PC-3 (cell line): Measurements from ENCODE around the gene SWSAP1. TPM values are rescaled to one million over a fixed set of nuclear protein-coding genes. Genes with fewer than 3 reads are reported as not detected.
A peak's percentile ranks its signal among the peaks of the same experiment; 100 is the strongest.

Experiments
- ATAC-seq: fragments of 200-7000 bp; cut with Tn5 transposase; 2 replicates; pipeline ENCODE4 v1.9.1; 2020; ENCODE audit warnings: mild to moderate bottlenecking, moderate library complexity
- BruUV-seq: library from RNA; stranded (reverse); fragments of 400-500 nt; replicated peaks from 2 replicates; lab custom pipeline; 2021; lab: Mats Ljungman, UMichigan
- CTCF ChIA-PET: fragments of 300-600 bp; sonication (Branson Sonifier 250); formaldehyde crosslinking; loops from one replicate; lab custom pipeline; 2022; ENCODE audit warnings: antibody characterized with exemption; lab: Charles Lee
- POLR2A ChIA-PET: fragments of 300-600 bp; sonication (Branson Sonifier 250); formaldehyde crosslinking; loops from one replicate; lab custom pipeline; 2022; ENCODE audit warnings: antibody characterized with exemption; ENCODE audit not compliant: unreplicated experiment; lab: Charles Lee
- DNase-seq: peaks from one replicate; pipeline ENCODE4 v3.0.0-alpha.2; 2015
- H2AFZ ChIP-seq: fragments of 300-600 bp; sonication (generic); 2 replicates; pipeline ENCODE4 v1.6.0; 2016; ENCODE audit warnings: antibody characterized with exemption, low read length
- H3F3A ChIP-seq: fragments of 300-600 bp; sonication (generic); one replicate; pipeline ENCODE4 v1.6.0; 2017; ENCODE audit warnings: antibody characterized with exemption, low read length, control low read depth, mild to moderate bottlenecking; ENCODE audit not compliant: unreplicated experiment
- H3K27ac ChIP-seq: fragments of 300-600 bp; sonication (generic); 2 replicates; pipeline ENCODE4 v1.5.1; 2016; ENCODE audit warnings: mild to moderate bottlenecking, low read length
- H3K27me3 ChIP-seq: fragments of 300-600 bp; sonication (generic); 2 replicates; pipeline ENCODE4 v1.6.1; 2016; ENCODE audit warnings: low read length, mixed read lengths
- H3K36me3 ChIP-seq: fragments of 300-600 bp; sonication (generic); 2 replicates; pipeline ENCODE4 v1.6.1; 2016; ENCODE audit warnings: low read depth, mixed run types, low read length, mixed read lengths
- H3K4me1 ChIP-seq: fragments of 300-600 bp; sonication (generic); 2 replicates; pipeline ENCODE4 v1.5.1; 2016; ENCODE audit warnings: low read length; ENCODE audit not compliant: insufficient read depth
- H3K4me2 ChIP-seq: fragments of 300-600 bp; sonication (generic); 2 replicates; pipeline ENCODE4 v1.6.0; 2016; ENCODE audit warnings: low read length
- H3K4me3 ChIP-seq: fragments of 300-600 bp; sonication (generic); 2 replicates; pipeline ENCODE4 v1.5.1; 2016; ENCODE audit warnings: mild to moderate bottlenecking, low read length, mixed read lengths
- H3K79me2 ChIP-seq: fragments of 300-600 bp; sonication (generic); 2 replicates; pipeline ENCODE4 v1.6.1; 2017; ENCODE audit warnings: low read length, mixed read lengths
- H3K9ac ChIP-seq: fragments of 300-600 bp; sonication (generic); 2 replicates; pipeline ENCODE4 v1.6.0; 2016; ENCODE audit warnings: mild to moderate bottlenecking, low read length
- H3K9me2 ChIP-seq: fragments of 300-600 bp; sonication (generic); replicated peaks from 2 replicates; pipeline ENCODE4 v1.6.1; 2016; ENCODE audit warnings: mixed run types, low read length, mixed read lengths
- H3K9me3 ChIP-seq: fragments of 300-600 bp; sonication (generic); 2 replicates; pipeline ENCODE4 v1.6.1; 2016; ENCODE audit warnings: low read length, mixed read lengths
- H4K20me1 ChIP-seq: fragments of 300-600 bp; sonication (generic); 2 replicates; pipeline ENCODE4 v1.6.1; 2016; ENCODE audit warnings: low read length, mixed read lengths
- CTCF ChIP-seq: fragments of 300-600 bp; sonication (generic); conservative IDR thresholded peaks from 2 replicates; pipeline ENCODE4 v1.5.1; 2017; ENCODE audit warnings: antibody characterized with exemption, low read depth, mild to moderate bottlenecking, low read length
- EZH2 ChIP-seq: fragments of 300-600 bp; sonication (generic); IDR thresholded peaks from one replicate; pipeline ENCODE4 v1.6.1; 2017; ENCODE audit warnings: antibody characterized with exemption, mild to moderate bottlenecking, low read length; ENCODE audit not compliant: unreplicated experiment
- EZH2phosphoT487 ChIP-seq: fragments of 300-600 bp; sonication (generic); IDR thresholded peaks from 2 replicates; pipeline ENCODE4 v1.6.1; 2018; ENCODE audit warnings: mild to moderate bottlenecking, antibody characterized with exemption, low read length, borderline replicate concordance
- intact Hi-C: fragments of 100-400 bp; cut with micrococcal nuclease; formaldehyde crosslinking; loops from 2 replicates; pipeline ENCODE4 v1.9.0; 2023
- total RNA-seq: library from RNA; depleted of rRNA; stranded (reverse); fragments of >200 nt; gene quantifications from 2 replicates; pipeline ENCODE4 v1.2.3, GENCODE V29; 2014

SWSAP1 gene
- total RNA-seq, 1 experiment from 2014 or later, result 6.1 TPM

GRCh38 chr19:11379857-11380350, 5.4 kb downstream of the SWSAP1 start:
- ATAC-seq, result no peak
- Histone ChIP-seq H3K4me2 (peak overlapping the region; percentile 89), H3K9me2 (no peaks in the 10 kb centered on the region), H3K9ac (peak overlapping the region; percentile 80; the same call in 1 of the 2 replicates), H3K4me3 (peak overlapping the region; percentile 81), H4K20me1 (no peaks in the 10 kb centered on the region), H3K4me1 (peaks cover 72% of the 10 kb centered on the region), H3F3A (peaks cover 12% of the 10 kb centered on the region), H3K9me3 (no peaks in the 10 kb centered on the region), H3K27ac (peak overlapping the region; percentile 89), H2AFZ (no peak overlapping the region), H3K79me2 (peaks cover 32% of the 10 kb centered on the region), H3K36me3 (no peaks in the 10 kb centered on the region), H3K27me3 (no peaks in the 10 kb centered on the region)
- intact Hi-C loops, result loop anchor here (2.0 kb wide), 1 partner anchor 103 kb away; no protein-coding TSS in a partner anchor
- BruUV-seq, result no TSS peak
- ChIA-PET POLR2A (no interaction called here), CTCF (no interaction called here)
- no peak for TF ChIP-seq CTCF
- TF ChIP-seq EZH2phosphoT487, result no peak
- TF ChIP-seq EZH2, result no peak
- peak; percentile 46 for DNase-seq

- CTCF ChIA-PET, result interaction anchor here (0.5 to 1.9 kb wide), 10 partner anchors 35 to 191 kb away, joined by 3 to 29 read pairs (median 4); partner anchors contain the start of genes CCDC159, ODAD3, PRKCSH and RGL3
- peak overlapping the region; percentile 80 for H3K9ac ChIP-seq
- H2AFZ ChIP-seq, result peak overlapping the region; percentile 93
- H3K9me3 ChIP-seq, result no peaks in the 10 kb centered on the region
- ATAC-seq (peak; percentile 68), DNase-seq (peak; percentile 99)
- intact Hi-C loops, result loop anchor here (1.0 kb wide), 2 partner anchors 35 to 54 kb away; partner anchors contain the start of genes CCDC159, ODAD3, PRKCSH and TMEM205
- H3K79me2 ChIP-seq, result peaks cover 23% of the 10 kb centered on the region
- H4K20me1 ChIP-seq, result no peaks in the 10 kb centered on the region
- H3K27ac ChIP-seq, result peak overlapping the region; percentile 89
- no peaks in the 10 kb centered on the region for H3K36me3 ChIP-seq
- peaks cover 12% of the 10 kb centered on the region for H3F3A ChIP-seq
- peaks cover 64% of the 10 kb centered on the region for H3K4me1 ChIP-seq
- H3K9me2 ChIP-seq, result no peaks in the 10 kb centered on the region
- POLR2A ChIA-PET, result interaction anchor here (0.6 to 1.3 kb wide), 2 partner anchors 36 to 213 kb away, joined by 9 to 28 read pairs; no protein-coding TSS in a partner anchor
- no peaks in the 10 kb centered on the region for H3K27me3 ChIP-seq
- TF ChIP-seq EZH2, result no peak
- no peak for TF ChIP-seq EZH2phosphoT487
- TF ChIP-seq CTCF, result peak; percentile 87
- no TSS peak for BruUV-seq
- H3K4me2 ChIP-seq, result peak overlapping the region; percentile 89
- peak overlapping the region; percentile 81 for H3K4me3 ChIP-seq
Measured at GRCh38 chr19:11380653-11381537, 6.4 kb downstream of the SWSAP1 start.
